Fibroblast of lung (primary cell): ENCODE measurements around the gene KIRREL2.

Experiments
- EZH2 ChIP-seq: IDR thresholded peaks from 2 replicates; pipeline ENCODE4 v1.5.1; 2012; ENCODE audit warnings: low read length, control low read depth, mild to moderate bottlenecking; ENCODE audit errors: missing control alignments
- TF ChIP-seq, protein P1 (sequence below), 2 donors: IDR thresholded peaks in 1 of 2; conservative IDR thresholded peaks in 1 of 2; 1 replicate in 1 of 2; 2 replicates in 1 of 2; pipeline ENCODE4 v1.5.1; 2011 to 2012; ENCODE audit warnings: low read length in 2 of 2, control low read depth in 1 of 2, inconsistent platforms in 1 of 2, low read depth in 1 of 2, mild to moderate bottlenecking in 1 of 2

DNA sequence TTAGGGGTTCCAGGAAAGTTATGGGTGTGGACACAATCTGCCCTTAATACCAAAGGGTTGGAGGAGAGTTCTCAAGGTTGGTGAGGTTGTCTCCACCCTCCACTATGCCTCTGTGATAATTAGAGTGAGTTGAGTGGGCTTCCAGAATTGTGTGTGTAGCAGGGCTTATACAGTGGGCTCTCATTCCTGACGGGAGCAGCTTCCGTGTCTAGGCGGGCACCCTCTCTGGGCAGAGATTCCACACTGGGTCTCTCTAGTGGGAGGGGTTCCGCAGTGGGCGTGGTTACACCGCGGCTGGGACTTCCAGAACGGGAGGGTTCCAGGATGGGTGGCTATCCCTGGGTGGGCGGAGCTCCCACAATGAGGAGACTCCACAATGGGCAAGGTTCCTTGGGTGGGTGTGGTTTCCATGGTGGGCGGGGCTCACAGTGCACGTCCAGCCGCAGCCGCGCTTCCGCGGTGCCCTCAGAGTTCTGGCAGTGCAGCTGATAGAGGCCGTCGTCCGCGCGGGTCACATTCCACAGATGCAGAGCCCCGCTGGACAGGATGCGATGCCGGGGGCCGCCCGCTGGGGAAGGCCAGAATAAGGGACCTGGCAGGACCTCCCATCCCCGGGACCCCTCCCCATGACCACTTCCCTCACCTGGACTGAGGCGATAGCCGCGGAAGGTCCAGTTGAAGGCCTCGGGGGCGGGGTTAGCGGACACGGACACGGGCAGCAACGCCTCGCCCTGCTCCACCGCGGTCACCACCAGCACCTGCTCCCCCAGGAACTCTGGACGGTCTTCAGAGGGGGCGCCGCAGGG lies 12.8 kb upstream of the KIRREL2 start:
- TF ChIP-seq, protein P1, sequence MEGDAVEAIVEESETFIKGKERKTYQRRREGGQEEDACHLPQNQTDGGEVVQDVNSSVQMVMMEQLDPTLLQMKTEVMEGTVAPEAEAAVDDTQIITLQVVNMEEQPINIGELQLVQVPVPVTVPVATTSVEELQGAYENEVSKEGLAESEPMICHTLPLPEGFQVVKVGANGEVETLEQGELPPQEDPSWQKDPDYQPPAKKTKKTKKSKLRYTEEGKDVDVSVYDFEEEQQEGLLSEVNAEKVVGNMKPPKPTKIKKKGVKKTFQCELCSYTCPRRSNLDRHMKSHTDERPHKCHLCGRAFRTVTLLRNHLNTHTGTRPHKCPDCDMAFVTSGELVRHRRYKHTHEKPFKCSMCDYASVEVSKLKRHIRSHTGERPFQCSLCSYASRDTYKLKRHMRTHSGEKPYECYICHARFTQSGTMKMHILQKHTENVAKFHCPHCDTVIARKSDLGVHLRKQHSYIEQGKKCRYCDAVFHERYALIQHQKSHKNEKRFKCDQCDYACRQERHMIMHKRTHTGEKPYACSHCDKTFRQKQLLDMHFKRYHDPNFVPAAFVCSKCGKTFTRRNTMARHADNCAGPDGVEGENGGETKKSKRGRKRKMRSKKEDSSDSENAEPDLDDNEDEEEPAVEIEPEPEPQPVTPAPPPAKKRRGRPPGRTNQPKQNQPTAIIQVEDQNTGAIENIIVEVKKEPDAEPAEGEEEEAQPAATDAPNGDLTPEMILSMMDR (conservative IDR thresholded peaks at IDR 0.05 in 1 of 2, IDR thresholded peaks at IDR 0.05 in 1 of 2; ENCODE audit: low read depth in 1 of 2, low read length in 2 of 2), result no peak
- TF ChIP-seq EZH2, result no peak
